ENCODE results near the gene DOCK1.

Gene DOCK1

DNA sequence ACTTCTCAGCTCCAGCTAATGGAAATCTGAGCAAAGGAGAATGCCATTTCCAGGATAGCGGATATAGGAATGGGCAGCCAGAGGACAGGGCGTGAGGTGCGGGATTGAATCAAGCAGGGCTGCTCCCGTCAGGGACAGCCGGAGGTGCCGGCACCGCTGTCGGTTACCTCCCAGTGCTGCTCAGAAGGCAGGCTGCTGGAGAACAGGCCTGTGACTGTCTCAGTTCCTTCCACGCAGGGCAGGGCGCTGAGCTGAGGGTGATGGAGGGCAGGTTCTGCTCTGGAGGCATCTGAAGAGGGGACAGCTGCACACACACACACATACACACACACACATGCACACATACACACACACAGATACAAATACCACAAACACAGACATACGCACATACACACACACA, 111.1 kb downstream of the DOCK1 start:
- no peak for TF ChIP-seq ZFX (IDR thresholded peaks at IDR 0.05; ENCODE audit: borderline replicate concordance)
- no peak overlapping the region for H3K27ac ChIP-seq

DNA sequence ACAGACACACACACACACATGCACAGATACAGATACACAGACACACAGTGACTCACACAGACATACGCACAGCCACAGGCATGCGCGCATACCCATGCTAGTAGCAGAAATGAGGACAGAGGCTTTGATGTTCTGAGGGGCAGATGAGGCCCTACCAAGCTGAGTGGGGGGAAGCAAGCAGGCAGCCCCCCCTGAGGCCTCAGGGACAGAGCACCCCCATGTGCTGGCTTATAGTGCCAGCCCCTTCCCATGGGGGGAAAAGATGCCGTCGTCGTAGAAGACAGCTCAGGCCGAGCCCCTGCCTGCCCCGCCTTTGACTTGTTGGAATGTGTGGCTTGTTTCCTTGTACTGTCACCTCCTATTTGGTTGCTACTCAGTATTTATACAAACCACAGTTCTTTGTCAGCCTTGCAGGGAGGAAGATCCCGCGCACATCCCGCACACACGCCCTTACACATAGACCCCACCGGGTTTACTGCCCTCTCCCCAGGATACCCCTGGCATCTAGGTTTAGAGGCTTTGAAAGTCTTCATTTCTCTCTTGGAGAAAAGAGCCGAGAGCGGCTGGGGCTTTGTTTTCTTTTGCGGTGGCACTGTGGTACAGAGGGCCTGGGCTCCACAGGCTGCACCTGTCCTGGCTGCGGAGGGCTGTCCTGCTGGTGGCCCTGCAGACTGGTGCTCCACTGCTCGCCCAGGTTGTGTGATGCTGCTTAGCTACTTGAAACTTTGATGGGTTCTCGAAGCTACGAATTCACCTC, 112.5 kb downstream of the DOCK1 start:
- TF ChIP-seq CTCF (IDR thresholded peaks at IDR 0.05) (no peak), ZFX (IDR thresholded peaks at IDR 0.05; ENCODE audit: borderline replicate concordance) (no peak)
- no peak overlapping the region for H3K27ac ChIP-seq

DNA sequence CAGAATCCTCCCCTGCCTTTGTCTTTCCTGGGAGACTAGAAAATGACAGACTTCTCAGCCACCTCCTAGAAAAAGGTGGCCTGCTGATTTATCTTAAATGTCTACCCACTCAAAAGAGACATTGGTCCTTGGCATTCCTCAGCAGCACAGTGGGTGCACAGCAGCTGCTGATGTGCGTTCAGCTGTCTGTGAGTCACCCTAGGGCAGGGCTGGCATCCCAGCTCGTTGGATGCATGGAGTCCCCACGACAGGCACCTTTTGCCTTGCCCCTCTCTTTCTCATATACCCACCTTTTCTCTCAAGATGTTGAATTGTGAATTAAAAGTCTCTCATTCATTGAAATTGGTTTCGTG, 113.0 kb downstream of the DOCK1 start:
- H3K27ac ChIP-seq: no peak overlapping the region
- TF ChIP-seq CTCF (IDR thresholded peaks at IDR 0.05) (no peak), ZFX (IDR thresholded peaks at IDR 0.05; ENCODE audit: borderline replicate concordance) (no peak)

DNA sequence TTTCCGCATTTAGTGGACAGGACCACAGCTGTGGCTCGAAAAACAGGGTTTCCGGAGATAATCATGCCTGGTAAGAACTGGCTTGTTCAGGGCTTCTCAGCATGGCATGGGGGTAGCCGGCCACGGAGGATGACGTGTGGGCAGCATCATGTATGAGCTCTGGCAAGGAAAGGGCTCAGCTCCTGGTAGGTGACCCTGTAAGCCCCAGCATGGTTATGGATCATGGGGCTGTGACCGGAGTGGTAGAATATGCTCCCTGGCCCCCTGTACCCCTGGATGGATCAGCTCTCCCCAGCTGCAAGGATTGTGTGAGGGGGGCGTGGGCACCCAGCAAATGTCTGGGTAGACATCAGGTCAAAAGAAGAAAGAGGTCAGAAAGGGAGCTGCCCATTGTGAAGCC, 113.5 kb downstream of the DOCK1 start:
- TF ChIP-seq ZFX (IDR thresholded peaks at IDR 0.05; ENCODE audit: borderline replicate concordance) (no peak), CTCF (IDR thresholded peaks at IDR 0.05) (no peak)

GRCh38 chr10:127020260-127020659, 115.0 kb downstream of the DOCK1 start:
- no peak overlapping the region for H3K27ac ChIP-seq
- TF ChIP-seq ZFX (IDR thresholded peaks at IDR 0.05; ENCODE audit: borderline replicate concordance) (no peak), CTCF (IDR thresholded peaks at IDR 0.05) (no peak)

More for the DNA sequence above, 113.5 kb downstream of the DOCK1 start:
- no peak overlapping the region for H3K27ac ChIP-seq

DNA sequence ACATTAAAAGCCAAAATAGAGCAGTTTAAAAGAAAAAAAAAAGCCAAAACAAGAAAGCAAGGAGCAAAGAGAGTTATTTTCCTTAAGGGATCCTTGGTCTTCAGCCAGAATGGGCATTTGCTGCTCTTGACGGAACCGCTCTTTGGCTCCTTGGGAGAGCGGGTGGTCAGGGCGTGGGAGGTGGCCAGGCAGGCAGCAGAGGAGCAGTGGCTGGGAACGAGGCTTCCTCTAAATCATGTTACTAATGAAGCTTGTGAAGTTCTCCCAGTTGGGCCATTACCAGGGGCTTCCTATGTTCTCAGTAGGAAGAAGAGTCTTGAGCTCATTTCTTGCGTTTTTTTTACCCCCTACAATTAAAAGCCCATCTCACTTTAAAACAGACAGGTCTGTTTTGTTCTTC, 116.6 kb downstream of the DOCK1 start:
- TF ChIP-seq CTCF (IDR thresholded peaks at IDR 0.05): no peak
- TF ChIP-seq ZFX (IDR thresholded peaks at IDR 0.05; ENCODE audit: borderline replicate concordance): no peak
- no peak overlapping the region for H3K27ac ChIP-seq

DNA sequence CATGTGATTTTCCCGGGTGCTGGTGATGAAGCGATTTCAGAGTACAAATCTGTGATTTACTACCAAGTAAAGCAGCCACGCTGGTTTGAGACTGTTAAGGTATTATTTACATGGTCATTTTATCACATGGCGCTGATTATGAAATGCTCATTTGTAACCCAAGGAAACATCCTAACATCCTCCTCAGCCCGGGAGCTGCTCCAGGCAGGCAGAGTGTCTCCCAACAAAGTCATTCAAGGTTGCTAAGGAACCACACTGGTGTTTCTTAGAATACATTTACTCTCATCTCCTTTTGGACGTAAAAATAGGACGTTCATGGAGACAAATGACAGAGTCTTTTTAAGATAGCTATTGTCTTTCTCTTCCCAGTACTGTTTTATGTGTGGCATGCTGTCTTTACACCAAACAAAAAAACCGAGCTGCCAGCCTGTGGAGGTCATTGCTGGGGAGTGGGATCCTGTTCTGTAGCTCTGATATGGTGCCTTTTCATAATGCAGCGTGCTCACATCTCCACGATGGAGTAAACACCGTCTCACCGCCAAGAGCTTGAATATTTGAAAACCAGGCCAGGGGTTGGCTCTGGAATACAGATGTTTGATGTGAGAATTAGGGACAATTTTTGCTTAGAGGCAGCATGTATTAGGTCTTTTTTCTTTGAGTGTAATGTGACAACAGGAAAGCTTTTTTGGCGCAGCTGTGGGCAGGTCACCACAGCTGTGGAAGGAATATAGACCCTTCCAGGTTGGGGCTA, 119.6 kb downstream of the DOCK1 start:
- no peak for TF ChIP-seq ZFX (IDR thresholded peaks at IDR 0.05; ENCODE audit: borderline replicate concordance)
- no peak for TF ChIP-seq CTCF (IDR thresholded peaks at IDR 0.05)
- H3K27ac ChIP-seq: no peak overlapping the region

Measured in 22Rv1 (cell line).